Stimulated activated CD4-positive, alpha-beta T cell treated with anti-CD3 and anti-CD28 coated beads, Interleukin-4, amount 100 ng/mL, for 1 hour (primary cell): ENCODE results near the gene GALNT9.
"Not testable (repeated sequence)": the region's sequence is repeated elsewhere in the genome, so short reads cannot be mapped to it uniquely, and the experiment has no call there.

ENCODE experiments used
- DNase-seq: peaks from one replicate; pipeline ENCODE4 v3.0.0-alpha.2; 2020

The GALNT9 gene

GRCh38 chr12:132248453-132249167 is 80.8 kb downstream of the GALNT9 start:
- DNase-seq = no peak

DNA sequence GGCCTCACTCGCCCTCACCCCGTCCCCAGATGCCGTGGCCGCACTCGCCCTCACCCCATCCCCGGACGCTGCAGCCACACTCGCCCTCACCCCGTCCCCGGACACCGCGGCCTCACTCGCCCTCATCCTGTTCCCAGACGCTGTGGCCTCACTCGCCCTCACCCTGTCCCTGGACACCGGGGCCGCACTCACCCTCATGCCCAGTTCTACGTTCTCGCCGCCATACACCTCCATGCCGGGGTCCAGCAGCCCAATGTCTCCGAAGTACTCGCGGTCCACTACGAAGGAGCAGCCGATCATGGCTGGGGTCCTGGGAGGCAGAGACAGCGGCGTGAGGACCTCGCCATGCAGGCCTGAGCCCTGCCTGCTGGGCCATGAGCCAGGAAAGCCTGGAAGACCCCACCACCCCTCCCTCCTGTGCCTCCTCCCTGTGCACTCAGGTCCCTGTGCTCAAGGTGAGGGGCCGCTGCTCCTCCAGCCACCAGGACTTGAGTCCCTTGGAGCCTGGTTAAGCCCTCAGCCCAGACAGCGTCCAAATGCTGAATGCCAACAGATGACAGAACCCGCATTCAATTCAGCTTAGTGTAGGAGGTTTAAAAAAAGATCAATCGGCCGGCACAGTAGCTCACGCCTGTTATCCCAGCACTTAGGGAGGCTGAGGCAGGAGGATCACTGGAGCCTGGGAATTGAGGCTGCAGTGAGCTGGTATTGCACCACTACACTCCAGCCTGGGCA is 81.5 kb downstream of the GALNT9 start:
- no peak for DNase-seq

DNA sequence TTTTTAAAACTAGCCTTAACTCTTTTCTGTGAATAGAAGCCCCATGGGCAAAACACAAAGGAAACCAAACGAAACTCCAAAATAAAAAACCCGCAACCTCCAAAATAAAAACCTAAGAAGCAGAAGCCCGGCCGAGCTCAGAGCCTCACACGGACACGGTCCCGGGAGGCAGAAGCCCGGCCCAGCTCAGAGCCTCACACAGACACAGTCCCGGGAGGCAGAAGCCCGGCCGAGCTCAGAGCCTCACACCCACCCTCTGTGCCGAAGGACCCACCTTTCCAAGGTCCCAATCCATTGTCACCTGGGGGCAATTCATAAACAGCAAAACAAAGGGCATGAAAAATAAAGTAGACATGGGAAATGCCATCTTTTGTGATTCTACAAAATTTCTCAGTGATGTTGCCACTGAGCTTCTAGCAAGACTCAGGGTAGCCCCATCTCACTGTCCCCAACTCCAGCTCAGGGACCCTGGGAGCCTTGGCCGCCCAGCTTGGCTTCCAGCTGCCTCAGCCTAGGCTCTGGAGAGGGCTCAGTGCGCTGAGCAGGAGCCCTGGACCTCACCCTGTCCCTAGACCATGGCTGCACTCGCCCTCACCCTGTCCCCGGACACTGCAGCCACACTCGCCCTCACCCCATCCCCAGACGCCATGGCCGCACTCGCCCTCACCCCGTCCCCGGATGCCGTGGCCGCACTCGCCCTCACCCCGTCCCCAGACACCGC is 82.2 kb downstream of the GALNT9 start:
- no peak for DNase-seq

DNA sequence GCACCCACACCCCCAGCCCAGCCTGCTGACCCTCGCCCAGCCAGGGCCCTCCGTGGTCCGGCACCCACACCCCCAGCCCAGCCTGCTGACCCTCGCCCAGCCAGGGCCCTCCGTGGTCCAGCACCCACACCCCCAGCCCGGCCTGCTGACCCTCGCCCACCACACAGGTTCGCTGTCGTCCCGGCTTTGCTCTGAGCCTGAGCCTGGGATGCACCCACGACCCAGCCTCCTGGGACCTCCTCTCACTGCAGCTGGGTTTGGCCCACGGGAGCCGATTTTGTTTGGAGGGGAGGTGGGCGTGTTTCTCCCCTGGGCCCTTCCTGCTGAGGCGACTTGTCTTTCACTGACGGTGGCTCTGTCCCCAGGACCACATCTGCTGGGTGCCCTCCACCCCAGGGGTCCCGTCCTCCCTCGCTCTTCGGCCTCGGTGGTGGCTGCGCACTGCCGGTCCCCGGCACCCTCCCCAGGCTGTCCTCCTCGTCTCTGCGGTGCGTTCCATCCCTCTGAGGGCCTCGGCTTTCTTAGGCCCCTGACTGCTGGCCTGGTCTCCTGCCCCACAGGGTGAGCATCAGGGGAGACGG is 83.8 kb downstream of the GALNT9 start:
- no peak for DNase-seq

- DNase-seq = no peak
Measured at GRCh38 chr12:132244724-132245295, 84.6 kb downstream of the GALNT9 start.

- DNase-seq = no peak
Measured at GRCh38 chr12:132243596-132244310, 85.6 kb downstream of the GALNT9 start.

DNA sequence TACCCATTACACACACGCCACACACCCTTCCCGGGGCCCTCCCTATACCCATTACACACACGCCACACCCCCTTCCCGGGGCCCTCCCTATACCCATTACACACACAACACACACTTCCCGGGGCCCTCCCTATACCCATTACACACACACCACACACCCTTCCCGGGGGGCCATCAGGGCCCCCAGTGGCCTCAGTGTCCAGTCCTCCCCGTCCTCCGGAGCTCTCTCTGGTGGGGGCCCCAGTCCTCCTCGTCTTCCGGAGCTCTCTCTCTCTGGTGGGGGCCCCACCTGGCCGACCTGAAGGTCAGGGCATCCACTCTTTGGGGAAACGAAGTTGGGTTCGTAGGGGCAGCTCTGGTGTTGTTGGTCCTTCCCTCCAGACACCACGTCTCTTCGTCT is 86.2 kb downstream of the GALNT9 start:
- not testable (repeated sequence) for DNase-seq

- DNase-seq = not testable (repeated sequence)
Measured at GRCh38 chr12:132240669-132241007, 88.8 kb downstream of the GALNT9 start.

GRCh38 chr12:132239796-132240668 is 89.4 kb downstream of the GALNT9 start:
- no peak for DNase-seq

DNA sequence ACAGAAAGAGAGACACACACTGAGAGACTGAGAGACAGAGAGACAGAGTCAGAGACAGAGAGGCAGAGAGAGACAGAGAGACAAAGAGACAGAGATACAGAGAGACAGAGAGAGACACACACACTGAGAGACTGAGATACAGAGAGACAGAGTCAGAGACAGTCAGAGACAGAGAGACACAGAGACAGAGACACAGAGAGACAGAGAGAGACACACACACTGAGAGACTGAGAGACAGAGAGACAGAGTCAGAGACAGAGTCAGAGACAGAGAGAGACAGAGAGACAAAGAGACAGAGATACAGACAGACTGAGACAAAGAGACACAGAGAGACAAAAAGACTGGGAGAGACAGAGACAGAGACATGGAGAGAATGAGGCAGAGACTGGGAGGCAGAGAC is 90.0 kb downstream of the GALNT9 start:
- no peak for DNase-seq

DNA sequence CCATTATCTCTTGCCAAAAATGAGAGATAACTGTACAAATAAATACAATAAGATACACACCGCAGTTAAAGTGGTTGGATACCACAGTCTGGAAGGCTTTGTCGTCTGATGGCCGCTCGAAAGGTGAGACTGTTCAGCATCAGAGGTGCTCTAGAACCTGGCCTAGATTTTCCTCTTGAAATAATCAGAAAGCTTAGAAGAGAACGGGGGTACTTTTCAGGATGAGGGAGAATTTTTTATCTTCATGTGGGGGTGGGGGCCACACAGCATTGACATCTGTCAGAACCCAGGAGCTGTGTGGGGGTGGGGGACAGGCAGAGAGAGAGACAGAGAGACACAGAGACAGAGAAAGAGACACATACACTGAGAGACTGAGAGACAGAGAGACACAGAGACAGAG is 90.5 kb downstream of the GALNT9 start:
- no peak for DNase-seq

- DNase-seq = no peak
Measured at GRCh38 chr12:132238488-132238854, 90.9 kb downstream of the GALNT9 start.

- DNase-seq = no peak
Measured at GRCh38 chr12:132237772-132238487, 91.5 kb downstream of the GALNT9 start.

DNA sequence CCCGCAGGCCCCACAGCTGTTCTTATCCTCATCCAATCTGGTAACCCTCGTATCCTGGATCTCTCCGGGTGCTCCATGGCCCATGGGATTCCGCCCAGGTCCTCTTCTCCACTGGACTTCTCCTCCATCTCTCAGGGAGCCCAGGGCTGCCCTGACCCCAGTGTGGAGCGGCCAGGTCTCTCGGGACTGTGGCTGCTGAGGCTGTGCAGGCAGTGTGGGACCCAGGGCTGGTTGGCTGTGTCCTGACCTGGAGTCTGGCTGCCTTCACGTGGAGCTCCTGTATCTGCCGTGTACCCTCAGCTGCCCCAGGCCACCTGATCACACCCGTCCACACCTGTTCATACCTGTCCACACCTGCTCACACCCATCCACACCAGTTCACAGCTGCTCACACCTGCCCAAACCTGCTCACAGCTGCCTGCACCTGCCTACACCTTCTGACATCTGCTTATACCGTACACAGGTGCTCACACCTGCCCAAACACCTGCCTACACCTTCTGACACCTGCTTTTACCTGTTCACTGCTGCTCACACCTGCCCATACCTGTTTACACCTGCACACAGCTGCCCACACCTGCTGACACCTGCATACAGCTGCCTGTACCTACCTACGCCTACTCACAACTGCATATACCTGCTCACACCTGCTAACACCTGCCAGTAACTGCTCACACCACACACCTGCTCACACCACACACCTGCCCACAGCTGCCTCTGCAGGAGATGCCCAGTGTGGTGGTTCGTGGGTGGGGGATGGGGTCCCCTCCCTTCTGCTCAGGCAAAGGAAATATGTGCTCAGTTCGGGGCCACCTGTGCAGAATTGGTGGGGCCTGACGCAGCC is 92.2 kb downstream of the GALNT9 start:
- no peak for DNase-seq

- no peak for DNase-seq
Measured at GRCh38 chr12:132236129-132236929, 93.1 kb downstream of the GALNT9 start.

GRCh38 chr12:132235116-132235820 is 94.1 kb downstream of the GALNT9 start:
- no peak for DNase-seq

DNA sequence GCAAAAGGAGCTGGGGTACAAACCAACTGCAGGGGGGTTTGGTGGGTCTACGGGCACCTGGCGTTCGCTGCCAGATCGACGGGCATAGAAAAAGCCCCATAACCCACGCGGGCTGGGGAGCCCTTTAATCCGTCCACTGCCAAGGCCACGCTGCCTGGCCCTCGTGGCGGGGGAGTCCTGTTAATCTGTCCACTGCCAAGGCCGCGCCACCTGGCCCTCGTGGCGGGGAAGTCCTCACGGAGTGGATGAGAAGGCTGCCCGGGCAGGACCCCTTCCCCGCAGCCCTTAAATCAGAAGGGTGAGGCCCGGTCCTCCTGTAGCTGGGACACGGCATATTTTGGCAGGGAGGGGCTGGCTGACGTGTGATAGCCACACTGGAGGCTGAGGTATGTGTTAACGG is 99.0 kb downstream of the GALNT9 start:
- no peak for DNase-seq

- DNase-seq = no peak
Measured at GRCh38 chr12:132229926-132230325, 99.5 kb downstream of the GALNT9 start.
